Hepatic stellate cell (primary cell): ENCODE measurements around the gene APCDD1.
"Not testable (repeated sequence)": the region's sequence is repeated elsewhere in the genome, so short reads cannot be mapped to it uniquely, and the experiment has no call there.

Experiments used
- DNase-seq: peaks from one replicate; pipeline ENCODE4 v3.0.0; 2011; ENCODE audit warnings: low spot score

Gene APCDD1

DNA sequence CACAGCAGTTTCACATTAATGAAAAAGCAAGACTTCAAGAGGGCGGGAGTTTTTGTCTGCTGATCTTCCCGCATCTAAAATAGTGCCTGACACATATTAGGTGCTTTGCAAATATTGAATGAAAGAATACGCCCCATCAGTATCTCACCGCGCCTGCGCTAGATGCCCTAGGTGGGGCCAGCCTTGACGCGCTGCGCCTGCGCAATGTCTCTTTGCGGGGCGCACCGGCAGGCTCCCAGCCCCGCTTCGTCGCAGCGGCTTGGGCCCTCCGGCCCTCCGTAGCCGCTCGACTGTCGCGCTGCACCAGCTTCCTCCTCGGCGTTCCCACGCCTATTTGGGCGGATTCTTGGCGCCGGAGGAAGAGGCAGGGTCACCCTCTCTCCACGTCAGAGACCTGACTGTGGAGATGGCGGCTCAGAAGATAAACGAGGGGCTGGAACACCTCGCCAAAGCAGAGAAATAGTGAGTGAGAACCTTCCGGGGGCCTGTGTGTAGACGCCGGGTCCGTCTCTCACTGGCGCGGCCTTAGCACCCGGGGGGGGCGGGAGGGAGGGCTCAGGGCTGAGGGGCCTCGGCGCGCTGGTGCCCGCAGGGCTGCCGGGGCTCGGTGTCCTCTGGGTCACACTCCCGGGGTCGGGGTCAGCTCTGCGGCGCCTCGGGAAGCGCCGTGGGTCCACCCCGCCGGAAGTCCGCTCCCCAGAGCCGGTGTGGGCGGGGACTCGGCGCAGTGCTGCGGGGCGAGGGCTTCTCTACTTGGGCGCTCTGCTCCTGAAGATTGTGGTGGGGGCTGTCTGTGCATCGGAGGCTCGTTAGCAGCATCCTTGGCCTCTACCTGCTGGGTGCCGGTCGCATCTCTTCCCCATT lies 71.5 kb downstream of the APCDD1 start, which contains the start of gene NAPG:
NAPG (plus strand) TSS at position 331 of the 864 bp plus-strand sequence; CDS start at position 407, 76 bp downstream.
- DNase-seq: peak; percentile 97

DNA sequence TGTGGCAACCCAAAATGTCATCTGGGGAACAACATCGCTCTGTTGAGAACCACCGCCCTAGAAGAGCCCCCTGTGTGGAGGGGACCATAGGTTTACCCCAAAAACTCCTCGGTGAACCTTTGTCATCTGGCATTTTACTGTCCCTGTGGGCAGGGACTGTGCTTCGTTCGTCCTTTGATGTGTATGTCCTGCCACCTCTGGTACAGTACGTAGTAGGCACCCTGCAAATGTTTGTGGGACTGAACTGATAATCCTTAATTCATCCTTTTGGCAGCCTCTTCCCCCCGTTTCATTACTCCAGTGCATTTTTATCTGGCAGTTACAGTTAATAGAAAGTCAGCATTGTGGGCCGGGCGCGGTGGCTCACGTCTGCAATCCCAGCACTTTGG lies 72.1 kb downstream of the APCDD1 start:
- DNase-seq: no peak

DNA sequence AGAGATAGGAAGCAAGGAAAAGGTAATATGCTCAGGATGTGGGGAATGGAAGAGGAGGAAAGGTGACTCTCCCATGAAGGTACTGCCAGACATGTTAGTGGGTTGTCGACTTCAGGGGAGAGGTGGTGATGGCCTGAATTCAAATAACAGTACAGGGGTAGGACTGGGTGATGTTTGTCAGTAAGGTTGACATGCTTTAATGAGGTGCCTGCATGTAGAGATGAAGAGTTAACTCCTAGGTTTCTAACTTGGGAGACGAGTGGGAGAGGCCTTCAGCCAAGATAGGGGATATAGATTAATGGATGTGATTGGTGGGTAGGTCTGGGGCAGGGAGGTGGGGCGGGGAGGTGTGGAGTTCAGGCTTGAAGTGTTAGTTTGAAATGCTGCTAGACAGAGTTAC lies 74.0 kb downstream of the APCDD1 start:
- DNase-seq: no peak

DNA sequence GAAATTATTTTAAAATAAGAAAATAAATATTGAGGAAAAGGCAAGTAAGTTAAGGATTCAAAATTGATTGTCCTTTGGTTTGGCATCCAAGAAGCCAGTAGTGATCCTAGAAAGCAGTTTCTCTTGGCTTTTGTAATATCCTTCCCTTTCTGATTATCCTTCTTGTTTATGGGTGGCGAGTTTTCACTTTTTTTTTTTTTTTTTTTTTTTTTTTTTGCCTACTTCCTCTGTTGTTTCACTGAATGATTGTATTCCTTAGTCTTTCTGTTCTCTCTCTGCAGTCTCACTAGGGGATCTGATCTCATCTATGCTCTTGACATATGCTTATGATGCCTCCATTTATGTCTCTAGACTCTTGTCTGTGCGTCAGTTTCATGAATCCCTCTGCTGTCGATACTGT lies 75.6 kb downstream of the APCDD1 start:
- no peak for DNase-seq

DNA sequence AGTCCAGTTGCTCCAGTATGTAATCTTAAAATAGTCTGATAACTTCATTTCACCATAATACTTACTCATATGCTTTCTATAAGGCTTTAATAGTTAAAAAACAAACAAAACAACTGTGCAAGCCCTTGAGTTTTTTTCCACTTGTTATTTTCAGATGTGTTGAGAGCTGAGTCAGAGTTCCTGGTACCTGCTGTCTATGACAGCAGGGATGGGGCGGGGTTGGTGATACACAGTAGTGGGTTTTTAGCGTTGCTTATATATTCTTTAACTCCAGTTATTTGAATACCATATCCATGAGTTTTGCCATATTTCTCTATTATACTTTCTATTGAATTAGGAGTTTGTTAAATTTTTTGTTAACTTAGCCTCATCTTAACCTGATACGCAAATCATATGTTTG lies 76.4 kb downstream of the APCDD1 start:
- DNase-seq: no peak

DNA sequence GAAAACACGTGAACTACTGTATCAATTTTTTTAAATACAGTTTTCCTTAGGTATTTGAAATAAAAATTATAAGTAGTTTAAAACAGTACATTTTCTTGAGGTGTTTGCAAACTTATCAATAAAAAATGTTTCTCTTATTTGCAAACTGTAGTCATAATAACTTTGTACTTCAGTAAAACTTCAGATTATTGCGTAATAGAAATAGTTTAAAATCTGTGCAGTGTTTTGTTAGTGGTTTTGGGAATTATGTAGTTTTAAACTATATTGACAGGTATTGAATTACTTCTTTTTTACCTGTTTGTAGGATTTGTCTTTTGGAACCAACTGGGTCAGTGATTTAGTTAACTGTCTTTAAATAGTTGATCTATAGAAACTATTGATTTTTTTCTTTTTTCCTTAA lies 78.7 kb downstream of the APCDD1 start:
- DNase-seq: no peak

DNA sequence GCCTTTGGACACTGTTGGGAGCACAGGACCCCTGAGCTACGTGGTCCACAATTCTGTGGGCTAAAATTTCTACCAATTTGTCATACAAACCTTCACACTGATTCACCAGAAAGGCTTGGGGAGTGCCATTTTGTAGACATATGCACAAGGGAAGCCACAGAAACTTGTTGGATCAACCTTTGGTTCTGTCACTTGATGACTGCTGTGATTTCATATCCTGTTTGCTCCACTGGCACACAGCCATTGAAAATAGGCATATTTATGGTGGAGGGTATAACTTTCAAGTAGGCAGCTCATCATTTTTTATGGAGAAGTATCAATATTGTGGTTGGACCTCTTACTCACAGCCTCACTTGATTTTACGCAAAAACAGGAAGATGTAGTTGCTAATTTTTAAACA lies 81.8 kb downstream of the APCDD1 start:
- DNase-seq: no peak

DNA sequence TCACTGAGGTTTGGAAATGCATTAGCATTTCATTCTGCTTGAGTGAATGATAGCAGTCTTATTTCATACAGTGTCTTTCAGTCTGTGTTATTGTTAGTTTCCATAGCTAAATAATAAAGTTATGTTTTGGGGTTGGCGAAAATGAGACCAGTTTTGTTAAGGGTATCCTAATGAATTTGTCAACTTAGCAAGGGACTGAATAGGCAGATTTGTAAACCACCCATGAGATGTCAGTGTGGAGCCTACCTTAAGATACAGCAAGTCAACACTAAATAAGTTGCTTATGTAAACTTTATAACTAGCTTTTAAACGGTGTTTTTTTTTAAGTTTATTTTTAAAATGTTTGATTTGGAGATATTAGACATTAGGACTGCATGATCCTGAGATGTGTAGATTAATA lies 83.3 kb downstream of the APCDD1 start:
- DNase-seq: no peak

DNA sequence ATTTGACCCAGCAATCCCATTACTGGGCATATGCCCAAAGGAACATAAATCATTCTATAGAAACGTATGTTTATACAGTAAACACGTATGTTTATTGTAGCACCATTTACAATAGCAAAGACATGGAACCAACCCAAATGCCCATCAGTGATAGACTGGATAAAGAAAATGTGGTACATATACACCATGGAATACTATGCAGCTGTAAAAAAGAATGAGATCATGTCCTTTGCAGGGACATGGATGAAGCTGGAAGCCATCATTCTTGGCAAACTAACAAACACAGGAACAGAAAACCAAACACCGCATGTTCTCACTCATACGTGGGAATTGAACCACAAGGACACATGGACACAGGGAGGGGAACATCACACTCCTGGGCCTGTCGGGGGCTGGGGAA lies 84.7 kb downstream of the APCDD1 start:
- DNase-seq: not testable (repeated sequence)
